GM23248 (cell line): Measurements from ENCODE around the gene EEF2.

ENCODE experiments used
- EZH2 ChIP-seq: fragments of 200-600 bp; sonication (generic); IDR thresholded peaks from 2 replicates; pipeline ENCODE4 v1.6.1; 2018; ENCODE audit warnings: antibody characterized with exemption, mild to moderate bottlenecking; ENCODE audit not compliant: insufficient read depth, poor library complexity, severe bottlenecking
- EZH2phosphoT487 ChIP-seq: fragments of 200-600 bp; sonication (generic); IDR thresholded peaks from 2 replicates; pipeline ENCODE4 v1.6.1; 2018; ENCODE audit warnings: antibody characterized with exemption, moderate library complexity, mild to moderate bottlenecking, low read depth; ENCODE audit not compliant: insufficient read depth

GRCh38 chr19:4032436-4032835, 47.2 kb upstream of the EEF2 start:
- no peak for TF ChIP-seq EZH2
- TF ChIP-seq EZH2phosphoT487, result no peak
